ENCODE data around the gene OSBPL2. TPM values are rescaled to one million over a fixed set of nuclear protein-coding genes. Genes with fewer than 3 reads are reported as not detected.

The OSBPL2 gene
- total RNA-seq, 1 experiment from 2014 or later: 49.5 TPM

GRCh38 chr20:62225026-62225425 lies 13.3 kb upstream of the OSBPL2 start:
- no peak overlapping the region; the same call in 1 of the 2 replicates for H3K27ac Mint-ChIP-seq
- DNase-seq (ENCODE audit: low spot score) (no peak), ATAC-seq (no peak)
- peaks cover 24% of the 10 kb centered on the region for H3K27me3 Mint-ChIP-seq (ENCODE audit: low read depth)
- peaks cover 11% of the 10 kb centered on the region for H3K4me1 Mint-ChIP-seq
- H3K4me3 Mint-ChIP-seq: no peak overlapping the region
- TF ChIP-seq ZNF532 (CRISPR knock-in tag; IDR thresholded peaks at IDR 0.05; ENCODE audit: borderline replicate concordance): no peak
- no peak for TF ChIP-seq NFE2L1 (CRISPR knock-in tag; IDR thresholded peaks at IDR 0.05)
- no peak for TF ChIP-seq ZSCAN18 (CRISPR knock-in tag; IDR thresholded peaks at IDR 0.05)
- no peak for TF ChIP-seq MLX (CRISPR knock-in tag; IDR thresholded peaks at IDR 0.05)
- TF ChIP-seq ZBTB21 (CRISPR knock-in tag; IDR thresholded peaks at IDR 0.05; ENCODE audit: borderline replicate concordance): no peak
- TF ChIP-seq AFF4 (CRISPR knock-in tag; IDR thresholded peaks at IDR 0.05; ENCODE audit: borderline replicate concordance): no peak
- TF ChIP-seq ZNF121 (CRISPR knock-in tag; IDR thresholded peaks at IDR 0.05): no peak
- no peak for TF ChIP-seq NR3C1 (CRISPR knock-in tag; conservative IDR thresholded peaks at IDR 0.05; ENCODE audit: low read depth)
- no peak for TF ChIP-seq HMGXB4 (CRISPR knock-in tag; IDR thresholded peaks at IDR 0.05)
- TF ChIP-seq FOXJ3 (CRISPR knock-in tag; IDR thresholded peaks at IDR 0.05; ENCODE audit: borderline replicate concordance): no peak
- TF ChIP-seq CREM (CRISPR knock-in tag; IDR thresholded peaks at IDR 0.05): no peak
- TF ChIP-seq USF1 (CRISPR knock-in tag; IDR thresholded peaks at IDR 0.05): no peak
- TF ChIP-seq ELF4 (CRISPR knock-in tag; IDR thresholded peaks at IDR 0.05; ENCODE audit: low read depth): no peak
- TF ChIP-seq ZMAT4 (CRISPR knock-in tag; IDR thresholded peaks at IDR 0.05): no peak
- POLR2A ChIA-PET: no interaction called here
- no peaks in the 10 kb centered on the region for H3K36me3 Mint-ChIP-seq
- CTCF ChIA-PET: interaction anchor here (1.2 kb wide), 2 partner anchors 16 to 69 kb away, joined by 3 to 4 read pairs; no protein-coding TSS in a partner anchor
- no peaks in the 10 kb centered on the region for H3K9me3 Mint-ChIP-seq

All from WTC11 (cell line).